ENCODE measurements around the gene NTF3. TPM values are rescaled to one million over a fixed set of nuclear protein-coding genes. Genes with fewer than 3 reads are reported as not detected.

NTF3 gene
- total RNA-seq, 6 donors from 2014 or later, result 0.46 to 0.71 (median 0.54) TPM; not detected in 3

- DNase-seq (no peak), ATAC-seq (ENCODE audit: low FRiP score in 2 of 2) (no peak)
- Histone ChIP-seq H3K27ac (no peak overlapping the region), H3K4me3 (no peak overlapping the region), H3K9me3 (no peaks in the 10 kb centered on the region), H3K4me1 (peaks cover 0 to 2% (median 0%) of the 10 kb centered on the region in 4 donors), H3K36me3 (no peaks in the 10 kb centered on the region), H3K27me3 (no peaks in the 10 kb centered on the region)
- 85 to 86% methylated on average over 3 to 4 of the region's 4 CpGs for WGBS, 2 donors
- no peak for TF ChIP-seq CTCF (IDR thresholded peaks at IDR 0.05)
- no peak for TF ChIP-seq EP300 (IDR thresholded peaks at IDR 0.05)
- TF ChIP-seq POLR2A (IDR thresholded peaks at IDR 0.05), result no peak
- TF ChIP-seq POLR2AphosphoS5 (IDR thresholded peaks at IDR 0.05), result no peak
Observed at GRCh38 chr12:5506295-5506694, 74.4 kb downstream of the NTF3 start.

DNA sequence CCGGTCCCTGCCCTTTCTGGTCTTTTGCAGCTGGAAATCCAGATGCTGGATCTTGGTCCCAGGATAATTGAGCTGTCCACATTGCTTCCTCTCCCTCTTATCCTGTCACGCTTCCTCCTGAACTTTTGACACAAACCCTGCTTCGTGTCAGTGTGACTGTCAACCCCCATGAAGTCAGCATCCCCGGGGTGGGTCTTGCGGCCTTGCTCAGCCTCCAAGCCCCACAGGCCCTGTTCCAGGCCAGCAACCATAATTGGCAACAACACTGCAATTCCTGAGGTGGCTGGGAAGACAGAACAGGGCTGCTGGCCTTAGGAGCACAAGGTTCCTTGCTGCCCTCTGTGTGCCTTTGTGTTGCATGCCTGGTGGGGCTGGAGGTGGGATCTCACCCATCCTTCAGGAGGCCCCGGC lies 74.9 kb downstream of the NTF3 start:
- no peak overlapping the region for H3K4me3 ChIP-seq
- H3K27me3 ChIP-seq, result no peaks in the 10 kb centered on the region
- ATAC-seq (ENCODE audit: low FRiP score in 2 of 2) (no peak), DNase-seq (no peak)
- 62 to 66% methylated on average over 5 to 6 of the region's 6 CpGs for WGBS, 2 donors
- H3K4me1 ChIP-seq, result peaks cover 3 to 7% (median 4%) of the 10 kb centered on the region in 4 donors
- no peak overlapping the region for H3K27ac ChIP-seq
- no peaks in the 10 kb centered on the region for H3K9me3 ChIP-seq
- no peaks in the 10 kb centered on the region for H3K36me3 ChIP-seq
- no peak for TF ChIP-seq POLR2A (IDR thresholded peaks at IDR 0.05)

GRCh38 chr12:5507401-5507935 lies 75.6 kb downstream of the NTF3 start:
- DNase-seq (no peak), ATAC-seq (ENCODE audit: low FRiP score in 2 of 2) (no peak)
- Histone ChIP-seq H3K27me3 (no peaks in the 10 kb centered on the region), H3K4me1 (peaks cover 4 to 12% (median 7%) of the 10 kb centered on the region in 4 donors), H3K36me3 (no peaks in the 10 kb centered on the region), H3K9me3 (no peaks in the 10 kb centered on the region), H3K4me3 (no peak overlapping the region), H3K27ac (no peak overlapping the region)
- TF ChIP-seq POLR2A (IDR thresholded peaks at IDR 0.05), result no peak
- TF ChIP-seq CTCF (IDR thresholded peaks at IDR 0.05), result no peak
- 84 to 95% methylated on average over 8 of the region's 8 CpGs for WGBS, 2 donors

DNA sequence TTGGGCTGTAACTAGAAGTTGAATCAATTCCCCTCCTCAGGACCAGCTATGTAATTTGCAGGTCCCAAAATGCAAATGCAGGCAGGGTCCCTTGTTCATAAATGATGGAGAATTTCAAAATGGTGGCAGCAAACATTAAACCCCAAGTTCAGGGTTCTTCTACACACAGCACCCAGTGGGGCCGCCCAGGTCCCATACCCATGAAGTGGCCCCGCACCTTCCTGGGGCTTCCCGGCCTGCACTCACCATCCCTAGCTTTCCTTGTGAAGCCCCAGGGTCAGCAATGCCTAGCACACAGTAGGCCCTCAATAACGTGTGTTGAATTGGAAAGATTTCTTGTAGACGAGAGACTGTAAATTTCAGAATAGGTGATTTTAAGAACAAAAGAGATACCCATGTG lies 76.0 kb downstream of the NTF3 start:
- TF ChIP-seq POLR2A (IDR thresholded peaks at IDR 0.05), result no peak
- Histone ChIP-seq H3K4me1 (peaks cover 4 to 12% (median 7%) of the 10 kb centered on the region in 4 donors), H3K27ac (no peak overlapping the region), H3K9me3 (no peaks in the 10 kb centered on the region), H3K27me3 (no peaks in the 10 kb centered on the region), H3K36me3 (no peaks in the 10 kb centered on the region), H3K4me3 (no peak overlapping the region)
- DNase-seq (no peak), ATAC-seq (ENCODE audit: low FRiP score in 2 of 2) (no peak)
- 91 to 94% methylated on average over 5 of the region's 5 CpGs for WGBS, 2 donors

GRCh38 chr12:5509102-5509501 lies 77.2 kb downstream of the NTF3 start:
- Histone ChIP-seq H3K9me3 (no peaks in the 10 kb centered on the region), H3K36me3 (no peaks in the 10 kb centered on the region), H3K27ac (no peak overlapping the region), H3K27me3 (no peaks in the 10 kb centered on the region), H3K4me3 (no peak overlapping the region), H3K4me1 (peaks cover 4 to 12% (median 7%) of the 10 kb centered on the region in 4 donors)
- DNase-seq (no peak), ATAC-seq (ENCODE audit: low FRiP score in 2 of 2) (no peak)
- TF ChIP-seq EP300 (IDR thresholded peaks at IDR 0.05) (no peak), CTCF (IDR thresholded peaks at IDR 0.05) (no peak)
- WGBS, 2 donors, result 93 to 98% methylated on average over 4 of the region's 4 CpGs

DNA sequence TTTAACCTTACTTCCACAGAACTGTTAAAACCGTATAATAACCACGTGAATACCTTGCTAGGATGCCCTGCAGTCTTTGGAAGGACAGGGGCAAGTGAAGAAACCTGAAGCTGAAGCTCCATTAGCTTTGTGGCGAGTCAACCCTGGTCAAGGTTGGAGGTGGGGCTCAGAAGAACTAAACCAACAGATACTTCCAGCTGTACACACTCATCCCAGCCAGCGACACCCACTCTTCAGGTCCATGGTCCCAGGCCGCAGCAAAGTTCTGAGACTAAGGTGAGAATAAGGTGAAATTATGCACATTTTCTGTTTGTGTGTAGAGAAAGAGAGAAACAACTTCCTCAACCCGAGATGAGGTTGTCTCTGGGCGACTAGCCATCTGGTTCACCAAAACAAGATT lies 77.6 kb downstream of the NTF3 start:
- Histone ChIP-seq H3K27ac (no peak overlapping the region), H3K27me3 (no peaks in the 10 kb centered on the region), H3K9me3 (no peaks in the 10 kb centered on the region), H3K4me1 (peaks cover 4 to 12% (median 7%) of the 10 kb centered on the region in 4 donors), H3K4me3 (no peak overlapping the region), H3K36me3 (no peaks in the 10 kb centered on the region)
- DNase-seq (no peak), ATAC-seq (ENCODE audit: low FRiP score in 2 of 2) (no peak)
- WGBS, 2 donors, result 90 to 91% methylated on average over 7 of the region's 7 CpGs
- TF ChIP-seq POLR2A (IDR thresholded peaks at IDR 0.05) (no peak), EP300 (IDR thresholded peaks at IDR 0.05) (no peak), POLR2AphosphoS5 (IDR thresholded peaks at IDR 0.05) (no peak), CTCF (IDR thresholded peaks at IDR 0.05) (no peak)

All from upper lobe of left lung (tissue), 6 donors.